ENCODE results near the gene GRAMD1A. TPM values are rescaled to one million over a fixed set of nuclear protein-coding genes. Genes with fewer than 3 reads are reported as not detected.

The GRAMD1A gene
- total RNA-seq, 2 donors from 2014 or later = 90.8 to 94.9 TPM

- intact Hi-C loops (cut with DNase I) = loop anchor here (10.0 kb wide), 1 partner anchor 93 kb away; the partner anchor contains the start of genes FXYD1 and LGI4
- peak overlapping the region; percentile 9 to 38 for H3K4me3 ChIP-seq
- WGBS, 2 donors = 28 to 45% methylated on average over 11 to 14 of the region's 14 CpGs
- TF ChIP-seq POLR2A (IDR thresholded peaks at IDR 0.05) (peak in 1 of 3 donors; percentile 53), CTCF (IDR thresholded peaks at IDR 0.05) (no peak)
- no peaks in the 10 kb centered on the region for H3K27me3 ChIP-seq
- no peaks in the 10 kb centered on the region for H3K9me3 ChIP-seq
- peaks cover 69% of the 10 kb centered on the region for H3K4me1 ChIP-seq
- ATAC-seq (peak; percentile 27), DNase-seq (peak; percentile 74 to 94 (median 85))
- H3K36me3 ChIP-seq (replicated peaks in 1 of 2; ENCODE audit: insufficient read depth in 1 of 2, low read depth in 2 of 2) = no peaks in the 10 kb centered on the region
- peak overlapping the region; percentile 91 to 97 (median 96) for H3K27ac ChIP-seq
These were observed 42.1 kb downstream of the GRAMD1A start for GRCh38 chr19:35042056-35042730.

GRCh38 chr19:35042954-35043604 is 43.0 kb downstream of the GRAMD1A start:
- Histone ChIP-seq H3K27ac (peak overlapping the region; percentile 91 to 97 (median 96)), H3K36me3 (replicated peaks in 1 of 2; ENCODE audit: insufficient read depth in 1 of 2, low read depth in 2 of 2) (no peaks in the 10 kb centered on the region), H3K9me3 (no peaks in the 10 kb centered on the region), H3K27me3 (no peaks in the 10 kb centered on the region), H3K4me3 (peak overlapping the region in 1 of 2 donors; percentile 9), H3K4me1 (peaks cover 76% of the 10 kb centered on the region)
- 34 to 36% methylated on average over 13 to 14 of the region's 14 CpGs for WGBS, 2 donors
- ATAC-seq (no peak), DNase-seq (no peak)
- intact Hi-C loops (cut with DNase I) = loop anchor here (10.0 kb wide), 1 partner anchor 92 kb away; the partner anchor contains the start of genes FXYD1 and LGI4
- TF ChIP-seq CTCF (IDR thresholded peaks at IDR 0.05) (no peak), POLR2A (IDR thresholded peaks at IDR 0.05) (no peak)

GRCh38 chr19:35043906-35044305 is 43.8 kb downstream of the GRAMD1A start:
- H3K36me3 ChIP-seq (replicated peaks in 1 of 2; ENCODE audit: insufficient read depth in 1 of 2, low read depth in 2 of 2) = no peaks in the 10 kb centered on the region
- TF ChIP-seq CTCF (IDR thresholded peaks at IDR 0.05) (no peak), POLR2A (IDR thresholded peaks at IDR 0.05) (peak in 2 of 3 donors; percentile 16 to 24)
- no peaks in the 10 kb centered on the region for H3K27me3 ChIP-seq
- H3K4me3 ChIP-seq = peak overlapping the region in 1 of 2 donors; percentile 9
- H3K4me1 ChIP-seq = peaks cover 85% of the 10 kb centered on the region
- peak overlapping the region; percentile 91 to 97 (median 96) for H3K27ac ChIP-seq
- 49 to 58% methylated on average over 14 of the region's 14 CpGs for WGBS, 2 donors
- no peak for ATAC-seq
- no peaks in the 10 kb centered on the region for H3K9me3 ChIP-seq
- peak in 2 of 4 donors; percentile 28 to 38 for DNase-seq
- intact Hi-C loops (cut with DNase I) = loop anchor here (10.0 kb wide), 1 partner anchor 91 kb away; the partner anchor contains the start of genes FXYD1 and LGI4

GRCh38 chr19:35044317-35045117 is 44.4 kb downstream of the GRAMD1A start:
- no peak for TF ChIP-seq POLR2A (IDR thresholded peaks at IDR 0.05)
- TF ChIP-seq CTCF (IDR thresholded peaks at IDR 0.05) = peak; percentile 88 to 99 (median 94)
- Histone ChIP-seq H3K36me3 (replicated peaks in 1 of 2; ENCODE audit: insufficient read depth in 1 of 2, low read depth in 2 of 2) (no peaks in the 10 kb centered on the region), H3K27ac (peak overlapping the region in 3 of 4 donors; percentile 91 to 97 (median 97)), H3K9me3 (no peaks in the 10 kb centered on the region), H3K4me1 (peaks cover 91% of the 10 kb centered on the region), H3K27me3 (no peaks in the 10 kb centered on the region), H3K4me3 (no peak overlapping the region)
- intact Hi-C loops (cut with DNase I) = loop anchor here (10.0 kb wide), 1 partner anchor 90 kb away; the partner anchor contains the start of genes FXYD1 and LGI4
- DNase-seq (peak; percentile 58 to 76 (median 69)), ATAC-seq (no peak)
- WGBS, 2 donors = 47 to 48% methylated on average over 9 of the region's 9 CpGs

Measured in body of pancreas (tissue), 4 donors.